Peyer's patch (tissue), 4 donors: ENCODE results near the gene CTSL.

Experiments
- POLR2A ChIP-seq, 2 donors: fragments of 450-650 bp; IDR thresholded peaks; one replicate each; pipeline ENCODE4 v1.5.1; 2017; ENCODE audit warnings: antibody characterized with exemption in 2 of 2, mild to moderate bottlenecking in 2 of 2, moderate library complexity in 2 of 2
- TF ChIP-seq, protein P1 (sequence below), 6 experiments: fragments of 450-650 bp in 4 of 6; fragments of 200-600 bp in 2 of 6; sonication (generic) in 1 of 6; IDR thresholded peaks; one replicate each; pipeline ENCODE4 v1.5.1; 2017 to 2019; ENCODE audit warnings: antibody characterized with exemption in 6 of 6, mild to moderate bottlenecking in 3 of 6, moderate library complexity in 1 of 6

DNA sequence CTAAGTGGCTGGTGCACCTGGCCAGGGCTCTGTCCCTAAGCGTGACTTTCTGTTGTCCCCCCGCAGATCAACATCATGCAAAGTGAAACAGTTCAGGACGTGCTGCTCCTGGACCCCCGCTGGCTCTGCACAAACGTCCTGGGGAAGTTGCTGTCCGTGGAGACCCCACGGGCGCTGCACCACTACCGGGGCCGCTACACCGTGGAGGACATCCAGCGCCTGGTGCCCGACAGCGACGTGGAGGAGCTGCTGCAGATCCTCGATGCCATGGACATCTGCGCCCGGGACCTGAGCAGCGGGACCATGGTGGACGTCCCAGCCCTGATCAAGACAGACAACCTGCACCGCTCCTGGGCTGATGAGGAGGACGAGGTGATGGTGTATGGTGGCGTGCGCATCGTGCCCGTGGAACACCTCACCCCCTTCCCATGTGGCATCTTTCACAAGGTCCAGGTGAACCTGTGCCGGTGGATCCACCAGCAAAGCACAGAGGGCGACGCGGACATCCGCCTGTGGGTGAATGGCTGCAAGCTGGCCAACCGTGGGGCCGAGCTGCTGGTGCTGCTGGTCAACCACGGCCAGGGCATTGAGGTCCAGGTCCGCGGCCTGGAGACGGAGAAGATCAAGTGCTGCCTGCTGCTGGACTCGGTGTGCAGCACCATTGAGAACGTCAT lies 19.7 kb upstream of the CTSL start:
- TF ChIP-seq, protein P1, sequence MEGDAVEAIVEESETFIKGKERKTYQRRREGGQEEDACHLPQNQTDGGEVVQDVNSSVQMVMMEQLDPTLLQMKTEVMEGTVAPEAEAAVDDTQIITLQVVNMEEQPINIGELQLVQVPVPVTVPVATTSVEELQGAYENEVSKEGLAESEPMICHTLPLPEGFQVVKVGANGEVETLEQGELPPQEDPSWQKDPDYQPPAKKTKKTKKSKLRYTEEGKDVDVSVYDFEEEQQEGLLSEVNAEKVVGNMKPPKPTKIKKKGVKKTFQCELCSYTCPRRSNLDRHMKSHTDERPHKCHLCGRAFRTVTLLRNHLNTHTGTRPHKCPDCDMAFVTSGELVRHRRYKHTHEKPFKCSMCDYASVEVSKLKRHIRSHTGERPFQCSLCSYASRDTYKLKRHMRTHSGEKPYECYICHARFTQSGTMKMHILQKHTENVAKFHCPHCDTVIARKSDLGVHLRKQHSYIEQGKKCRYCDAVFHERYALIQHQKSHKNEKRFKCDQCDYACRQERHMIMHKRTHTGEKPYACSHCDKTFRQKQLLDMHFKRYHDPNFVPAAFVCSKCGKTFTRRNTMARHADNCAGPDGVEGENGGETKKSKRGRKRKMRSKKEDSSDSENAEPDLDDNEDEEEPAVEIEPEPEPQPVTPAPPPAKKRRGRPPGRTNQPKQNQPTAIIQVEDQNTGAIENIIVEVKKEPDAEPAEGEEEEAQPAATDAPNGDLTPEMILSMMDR (IDR thresholded peaks at IDR 0.05): no peak
- TF ChIP-seq POLR2A (IDR thresholded peaks at IDR 0.05): no peak
